HG02973 (cell line): Measurements from ENCODE around the gene ANKRD39.

ENCODE experiments used
- ATAC-seq: cut with Tn5 transposase; IDR thresholded peaks from one replicate; pipeline ENCODE4 v1.9.1; 2021; ENCODE audit warnings: moderate library complexity; ENCODE audit not compliant: unreplicated experiment

Gene ANKRD39

DNA sequence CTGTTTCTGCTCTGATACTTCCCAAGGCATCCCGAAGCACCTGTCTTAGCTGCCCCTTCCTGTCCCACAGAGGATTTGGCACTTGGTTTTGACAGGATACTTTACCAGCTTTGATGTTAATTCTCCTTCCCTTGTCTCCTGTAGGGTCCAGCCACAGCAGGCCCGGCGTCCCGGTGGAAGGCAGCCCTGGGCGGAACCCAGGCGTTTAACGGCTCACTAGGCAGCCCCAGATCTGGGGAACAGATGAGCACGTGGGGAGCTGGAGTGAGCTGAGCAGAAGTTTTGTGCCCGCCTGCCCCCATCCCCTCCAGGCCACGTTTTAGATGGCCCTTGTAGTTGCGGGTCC lies 25.4 kb downstream of the ANKRD39 start:
- ATAC-seq: no peak

- no peak for ATAC-seq
Observed at GRCh38 chr2:96831679-96832078, 26.1 kb downstream of the ANKRD39 start.

- no peak for ATAC-seq
Observed at GRCh38 chr2:96830044-96830562, 27.7 kb downstream of the ANKRD39 start.

DNA sequence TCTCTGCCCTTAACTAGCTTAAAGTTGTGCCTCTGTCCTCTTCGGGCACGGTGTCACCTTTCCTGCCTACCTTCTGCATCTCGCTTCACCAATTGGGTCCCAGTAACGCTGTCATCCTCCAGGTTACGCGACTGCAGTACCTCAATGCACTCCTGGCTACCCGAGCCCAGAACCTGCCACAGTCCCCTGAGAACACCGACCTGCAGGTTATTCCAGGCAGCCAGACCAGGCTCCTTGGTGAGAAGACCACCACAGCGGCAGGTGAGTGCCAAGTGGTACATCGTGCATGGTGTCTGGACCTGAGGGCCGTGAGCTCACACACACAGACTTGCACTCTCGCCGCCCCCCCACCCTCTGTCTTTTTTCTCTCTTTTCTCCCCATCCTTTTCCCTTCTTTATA lies 28.9 kb downstream of the ANKRD39 start:
- no peak for ATAC-seq

DNA sequence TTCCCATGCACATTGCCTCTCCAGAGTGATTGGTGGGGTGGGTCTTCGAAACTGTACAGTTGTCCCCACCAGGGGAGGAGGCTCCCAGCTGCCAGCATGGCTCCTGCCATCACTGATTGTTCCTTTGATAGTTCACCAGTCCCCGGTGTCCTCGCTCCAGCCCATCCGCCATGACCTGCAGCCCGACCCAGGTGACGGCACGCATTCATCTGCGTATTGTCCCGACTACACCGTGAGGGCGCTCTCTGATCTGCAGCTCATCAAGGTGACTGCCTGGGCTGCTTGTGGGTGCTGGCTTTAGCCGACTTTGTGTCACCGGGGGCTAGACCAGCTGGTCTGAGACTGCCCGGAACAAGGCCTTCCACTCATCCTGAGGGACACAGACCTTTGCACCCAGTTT lies 29.4 kb downstream of the ANKRD39 start:
- ATAC-seq: no peak

DNA sequence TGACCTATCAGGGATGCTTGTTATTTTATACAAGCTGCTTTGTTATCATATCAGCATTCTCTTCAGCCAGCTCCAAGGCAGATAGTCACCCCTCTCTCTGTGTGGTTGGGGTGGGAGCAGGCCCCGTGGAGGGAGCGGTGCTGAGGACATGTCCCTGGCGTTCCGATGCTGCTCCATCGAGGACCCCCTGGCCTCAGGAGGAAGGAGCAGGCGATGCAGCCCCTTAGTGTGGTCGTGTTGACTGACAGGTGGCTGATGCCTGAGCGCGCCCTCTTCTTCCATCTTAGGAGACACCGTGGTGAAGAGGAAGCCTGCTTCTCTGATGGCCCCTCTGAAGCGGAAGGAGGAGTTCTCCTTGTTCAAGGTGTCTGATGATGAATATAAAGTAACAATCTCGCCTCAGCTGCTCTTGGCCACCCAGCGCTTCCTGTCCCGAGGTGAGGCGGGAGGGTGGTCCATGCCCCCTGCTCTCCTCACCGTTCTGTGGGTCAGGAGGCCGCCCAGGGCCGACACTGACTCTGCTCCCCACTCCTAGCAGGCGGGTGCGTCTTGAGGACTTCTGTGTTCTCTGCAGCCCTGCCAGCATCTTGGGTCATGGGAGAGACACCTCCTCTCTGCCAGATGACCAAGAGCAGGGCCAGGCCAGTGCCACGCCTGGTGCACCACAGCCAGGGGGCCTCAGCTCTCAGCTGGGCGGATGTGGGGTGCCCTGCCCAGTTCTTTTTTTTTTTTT lies 31.1 kb downstream of the ANKRD39 start:
- no peak for ATAC-seq

DNA sequence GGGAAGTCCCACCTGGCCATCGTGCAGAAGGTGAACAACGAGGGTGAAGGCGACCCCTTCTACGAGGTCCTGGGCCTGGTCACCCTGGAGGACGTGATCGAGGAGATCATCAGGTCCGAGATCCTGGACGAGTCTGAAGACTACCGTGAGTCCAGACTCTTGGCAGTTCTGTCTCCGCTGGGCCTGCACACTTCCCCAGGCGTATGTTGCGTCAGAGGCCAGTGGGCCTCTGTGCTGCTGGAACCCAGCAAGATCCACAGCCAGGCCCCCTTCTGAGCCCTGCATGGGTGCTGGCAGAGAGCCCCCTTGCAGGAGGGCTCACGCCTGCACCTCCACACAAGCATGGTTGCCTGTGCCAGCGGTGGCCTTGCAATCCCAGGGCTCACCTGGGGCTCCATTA lies 32.8 kb downstream of the ANKRD39 start:
- ATAC-seq: no peak

- no peak for ATAC-seq
Observed at GRCh38 chr2:96824079-96824870, 33.5 kb downstream of the ANKRD39 start.

- ATAC-seq: no peak
Observed at GRCh38 chr2:96823198-96823597, 34.6 kb downstream of the ANKRD39 start.

GRCh38 chr2:96822786-96823185 lies 35.0 kb downstream of the ANKRD39 start:
- ATAC-seq: no peak

- ATAC-seq: no peak
Observed at GRCh38 chr2:96821113-96821675, 36.6 kb downstream of the ANKRD39 start.

DNA sequence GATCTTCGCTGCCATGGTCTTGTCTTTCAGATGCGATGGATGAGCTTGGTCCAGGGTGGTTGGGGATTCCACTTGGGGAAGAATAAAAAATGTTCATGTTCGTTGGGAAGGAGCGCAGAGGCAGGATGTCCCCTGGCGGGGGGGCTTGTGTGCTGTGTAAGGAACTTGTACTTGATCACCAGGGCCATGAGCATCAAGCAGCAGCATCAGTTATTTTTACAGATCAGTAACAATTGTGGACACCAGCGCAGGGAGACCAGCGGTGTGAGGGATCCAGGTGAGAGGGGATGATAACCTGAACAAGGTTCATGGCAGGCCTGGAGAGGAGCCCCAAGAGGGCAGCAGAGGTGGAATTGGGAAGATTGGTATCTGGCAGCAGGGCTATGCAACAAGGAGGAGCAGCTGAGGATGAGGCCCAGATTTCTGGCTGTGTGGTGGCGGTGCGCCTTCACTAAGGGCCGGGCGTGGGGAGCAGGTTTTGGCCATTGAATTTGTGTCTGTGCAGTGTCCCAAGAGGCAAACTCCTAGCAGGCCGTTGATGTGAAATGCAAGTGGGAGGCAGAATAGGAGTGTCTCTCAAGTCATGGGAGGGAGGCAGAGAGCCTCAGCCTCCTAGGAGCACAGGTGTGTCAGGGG lies 37.8 kb downstream of the ANKRD39 start:
- ATAC-seq: no peak

DNA sequence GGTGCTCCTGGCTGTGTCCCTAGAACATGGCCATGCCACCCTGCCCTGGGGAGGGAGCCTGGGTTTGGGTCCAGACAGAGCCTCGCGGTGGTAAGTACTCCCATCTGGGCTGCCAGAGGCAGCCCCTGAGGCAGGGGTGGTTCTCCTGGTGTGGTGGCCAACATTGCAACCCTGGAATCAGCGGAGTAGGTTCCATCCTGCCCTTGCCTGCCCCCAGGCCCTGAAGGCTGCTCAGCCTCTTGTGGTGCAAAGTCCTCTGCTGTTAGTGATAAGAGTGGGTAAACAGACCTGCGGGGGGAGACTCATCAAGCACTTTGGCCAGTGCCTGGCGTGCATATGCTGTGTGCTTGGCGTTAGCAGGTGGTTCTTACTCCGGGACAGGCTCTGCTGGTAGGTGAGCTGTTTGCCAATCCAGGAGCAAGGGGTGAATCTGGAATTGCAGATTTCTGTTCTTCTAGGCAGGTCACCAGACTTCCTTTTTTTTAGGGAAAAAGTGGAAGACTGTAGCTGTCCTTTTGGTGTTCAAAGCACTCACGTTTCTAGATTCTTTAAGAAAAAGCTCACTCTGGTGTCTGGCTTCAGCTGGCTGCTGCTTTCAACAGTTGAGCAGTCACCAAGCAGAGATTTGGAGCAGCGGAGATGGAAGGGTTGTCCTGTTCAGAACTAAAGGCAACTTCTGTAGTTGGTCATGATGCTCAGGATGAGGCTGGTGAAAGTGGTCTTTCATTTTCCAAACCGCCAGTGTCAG lies 38.5 kb downstream of the ANKRD39 start:
- no peak for ATAC-seq

- no peak for ATAC-seq
Observed at GRCh38 chr2:96817882-96818281, 39.9 kb downstream of the ANKRD39 start.

DNA sequence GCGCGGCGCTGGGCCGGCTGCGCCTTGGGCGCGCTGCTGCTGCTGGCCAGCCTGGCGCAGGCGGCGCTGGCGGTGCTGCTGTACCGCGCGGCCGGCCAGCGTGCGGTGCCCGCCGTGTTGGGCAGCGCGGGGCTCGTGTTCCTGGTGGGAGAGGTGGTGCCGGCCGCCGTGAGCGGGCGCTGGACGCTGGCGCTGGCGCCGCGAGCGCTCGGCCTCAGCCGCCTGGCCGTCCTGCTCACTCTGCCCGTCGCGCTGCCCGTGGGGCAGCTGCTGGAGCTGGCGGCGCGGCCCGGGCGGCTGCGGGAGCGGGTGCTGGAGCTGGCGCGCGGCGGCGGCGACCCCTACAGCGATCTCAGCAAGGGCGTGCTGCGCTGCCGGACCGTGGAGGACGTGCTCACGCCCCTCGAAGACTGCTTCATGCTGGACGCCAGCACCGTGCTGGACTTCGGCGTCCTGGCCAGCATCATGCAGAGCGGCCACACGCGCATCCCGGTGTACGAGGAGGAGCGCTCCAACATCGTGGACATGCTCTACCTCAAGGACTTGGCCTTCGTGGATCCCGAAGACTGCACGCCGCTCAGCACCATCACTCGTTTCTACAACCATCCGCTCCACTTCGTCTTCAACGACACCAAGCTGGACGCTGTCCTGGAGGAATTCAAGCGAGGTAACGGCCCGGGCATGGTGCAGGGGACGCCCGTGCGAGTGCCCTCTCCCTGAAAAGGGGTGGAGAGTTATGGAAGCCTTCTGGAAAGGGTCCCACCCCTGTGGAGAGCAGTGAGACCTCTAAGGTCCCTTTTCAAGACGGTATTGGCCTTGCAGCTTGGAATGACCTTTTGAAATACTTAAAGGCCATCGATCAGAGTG lies 40.7 kb downstream of the ANKRD39 start:
- no peak for ATAC-seq

DNA sequence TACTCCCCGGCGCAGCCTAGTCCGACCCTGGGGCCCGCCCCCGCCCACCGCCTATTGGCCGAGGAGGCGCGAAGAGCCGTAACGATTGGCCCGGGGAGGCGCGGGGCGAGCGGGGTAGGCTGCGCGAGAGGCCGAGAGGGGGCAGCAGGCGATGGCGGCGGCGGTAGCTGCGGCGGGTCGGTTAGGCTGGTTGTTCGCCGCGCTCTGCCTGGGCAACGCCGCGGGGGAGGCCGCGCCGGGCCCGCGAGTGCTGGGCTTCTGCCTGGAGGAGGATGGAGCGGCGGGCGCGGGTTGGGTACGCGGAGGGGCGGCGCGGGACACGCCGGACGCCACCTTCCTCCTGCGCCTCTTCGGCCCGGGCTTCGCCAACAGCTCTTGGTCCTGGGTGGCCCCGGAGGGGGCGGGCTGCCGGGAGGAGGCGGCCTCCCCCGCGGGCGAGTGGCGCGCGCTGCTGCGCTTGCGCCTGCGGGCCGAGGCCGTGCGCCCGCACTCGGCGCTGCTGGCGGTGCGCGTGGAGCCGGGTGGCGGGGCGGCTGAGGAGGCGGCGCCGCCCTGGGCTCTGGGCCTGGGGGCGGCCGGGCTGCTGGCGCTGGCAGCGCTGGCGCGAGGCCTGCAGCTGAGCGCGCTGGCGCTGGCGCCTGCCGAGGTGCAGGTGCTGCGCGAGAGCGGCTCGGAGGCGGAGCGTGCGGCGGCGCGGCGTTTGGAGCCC lies 41.5 kb downstream of the ANKRD39 start, which contains the start of gene CNNM3:
Gene CNNM3, plus strand, starts transcription at position 142 of the 709 bp plus-strand sequence. Its CDS starts 10 bp downstream, at position 152.
- peak; percentile 80 for ATAC-seq

- ATAC-seq: peak; percentile 10
Observed at GRCh38 chr2:96815326-96816126, 42.3 kb downstream of the ANKRD39 start.

- ATAC-seq: no peak
Observed at GRCh38 chr2:96813656-96814055, 44.2 kb downstream of the ANKRD39 start.
